OCI-LY1 (cell line): ENCODE results near the gene COA8.

Experiments used
- H2AFZ ChIP-seq: fragments of 200-600 bp; sonication (generic), shearing (Covaris generic); 2 replicates; pipeline ENCODE4 v1.6.0; 2014; ENCODE audit warnings: antibody characterized with exemption, mild to moderate bottlenecking, low read length
- H3F3A ChIP-seq: fragments of 200-600 bp; sonication (generic), shearing (Covaris generic); 2 replicates; pipeline ENCODE4 v1.6.0; 2014; ENCODE audit warnings: mild to moderate bottlenecking, antibody characterized with exemption, low read length, moderate library complexity; ENCODE audit not compliant: insufficient read depth
- H3K27ac ChIP-seq: fragments of 200-600 bp; sonication (generic); 2 replicates; pipeline ENCODE4 v1.5.1; 2014; ENCODE audit warnings: low read length, mixed run types, mild to moderate bottlenecking, low read depth; ENCODE audit not compliant: poor library complexity, severe bottlenecking
- H3K27me3 ChIP-seq: fragments of 200-600 bp; sonication (generic); 2 replicates; pipeline ENCODE4 v1.6.0; 2014; ENCODE audit warnings: antibody characterized with exemption, mild to moderate bottlenecking, low read length, moderate library complexity; ENCODE audit not compliant: insufficient read depth
- H3K36me3 ChIP-seq: fragments of 200-600 bp; sonication (generic); 2 replicates; pipeline ENCODE4 v1.6.1; 2014; ENCODE audit warnings: mild to moderate bottlenecking, antibody characterized with exemption, low read length, moderate library complexity, mixed read lengths; ENCODE audit not compliant: insufficient read depth
- H3K4me1 ChIP-seq: fragments of 200-600 bp; sonication (generic); 2 replicates; pipeline ENCODE4 v1.5.1; 2014; ENCODE audit warnings: mild to moderate bottlenecking, low read length, moderate library complexity; ENCODE audit not compliant: insufficient read depth, severe bottlenecking
- H3K4me2 ChIP-seq: fragments of 200-600 bp; sonication (generic), shearing (Covaris generic); 2 replicates; pipeline ENCODE4 v1.6.1; 2014; ENCODE audit warnings: low read length
- H3K4me3 ChIP-seq: fragments of 200-600 bp; sonication (generic); 2 replicates; pipeline ENCODE4 v1.5.1; 2014; ENCODE audit warnings: low read length, low read depth, mild to moderate bottlenecking, mixed read lengths; ENCODE audit not compliant: poor library complexity, severe bottlenecking
- H3K79me2 ChIP-seq: fragments of 200-600 bp; shearing (Covaris generic); 2 replicates; pipeline ENCODE4 v1.6.1; 2016; ENCODE audit warnings: mixed run types, low read length, mixed read lengths; ENCODE audit not compliant: insufficient read depth
- H3K9ac ChIP-seq: fragments of 200-600 bp; sonication (generic), shearing (Covaris generic); 2 replicates; pipeline ENCODE4 v1.6.1; 2014; ENCODE audit warnings: mild to moderate bottlenecking, low read length, mixed read lengths
- H3K9me2 ChIP-seq: fragments of 200-600 bp; sonication (generic), shearing (Covaris generic); 2 replicates; pipeline ENCODE4 v1.6.1; 2014; ENCODE audit warnings: low read depth, mild to moderate bottlenecking, low read length, mixed read lengths
- H3K9me3 ChIP-seq: fragments of 200-600 bp; shearing (Covaris generic); 2 replicates; pipeline ENCODE4 v1.6.1; 2014; ENCODE audit warnings: low read length, mixed read lengths
- H4K20me1 ChIP-seq: fragments of 200-600 bp; sonication (generic), shearing (Covaris generic); 2 replicates; pipeline ENCODE4 v1.6.0; 2016; ENCODE audit warnings: mild to moderate bottlenecking, low read length; ENCODE audit not compliant: insufficient read depth
- CTCF ChIP-seq: fragments of 200-600 bp; sonication (generic), shearing (Covaris generic); IDR thresholded peaks from 2 replicates; pipeline ENCODE4 v1.5.1; 2017; ENCODE audit warnings: mild to moderate bottlenecking, antibody characterized with exemption, low read length, moderate library complexity, mixed read lengths
- EZH2 ChIP-seq: fragments of 200-600 bp; sonication (generic), shearing (Covaris generic); IDR thresholded peaks from 2 replicates; pipeline ENCODE4 v1.8.0; 2017; ENCODE audit warnings: borderline replicate concordance, mixed run types, mild to moderate bottlenecking, antibody characterized with exemption, low read length, moderate library complexity, mixed read lengths

The COA8 gene

GRCh38 chr14:103581206-103581605, 18.4 kb downstream of the COA8 start:
- H3K9me3 ChIP-seq: no peaks in the 10 kb centered on the region
- H3K27ac ChIP-seq: no peak overlapping the region
- H3K36me3 ChIP-seq: peaks cover 37% of the 10 kb centered on the region
- H2AFZ ChIP-seq: no peak overlapping the region
- H3K4me3 ChIP-seq: no peak overlapping the region
- H3K27me3 ChIP-seq: no peaks in the 10 kb centered on the region
- TF ChIP-seq CTCF (no peak), EZH2 (no peak)
- no peak overlapping the region for H3K9ac ChIP-seq
- H3F3A ChIP-seq: no peaks in the 10 kb centered on the region
- H3K9me2 ChIP-seq: no peaks in the 10 kb centered on the region
- H3K4me2 ChIP-seq: no peak overlapping the region
- H4K20me1 ChIP-seq: no peaks in the 10 kb centered on the region
- no peaks in the 10 kb centered on the region for H3K79me2 ChIP-seq
- H3K4me1 ChIP-seq: no peaks in the 10 kb centered on the region

GRCh38 chr14:103581954-103582703, 19.4 kb downstream of the COA8 start:
- no peaks in the 10 kb centered on the region for H3K9me2 ChIP-seq
- no peaks in the 10 kb centered on the region for H3F3A ChIP-seq
- no peak for TF ChIP-seq EZH2
- no peak for TF ChIP-seq CTCF
- no peak overlapping the region for H3K9ac ChIP-seq
- H3K4me1 ChIP-seq: no peaks in the 10 kb centered on the region
- no peak overlapping the region for H3K4me2 ChIP-seq
- no peak overlapping the region for H3K4me3 ChIP-seq
- H2AFZ ChIP-seq: no peak overlapping the region
- H3K27ac ChIP-seq: no peak overlapping the region
- no peaks in the 10 kb centered on the region for H4K20me1 ChIP-seq
- H3K36me3 ChIP-seq: peaks cover 29% of the 10 kb centered on the region
- H3K9me3 ChIP-seq: no peaks in the 10 kb centered on the region
- no peaks in the 10 kb centered on the region for H3K27me3 ChIP-seq
- H3K79me2 ChIP-seq: no peaks in the 10 kb centered on the region

GRCh38 chr14:103584326-103584915, 21.7 kb downstream of the COA8 start:
- Histone ChIP-seq H3K9me2 (no peaks in the 10 kb centered on the region), H3K9ac (no peak overlapping the region), H2AFZ (no peak overlapping the region), H3K27me3 (no peaks in the 10 kb centered on the region), H3K4me1 (no peaks in the 10 kb centered on the region), H3K4me2 (no peak overlapping the region), H3F3A (no peaks in the 10 kb centered on the region), H3K4me3 (no peak overlapping the region), H3K27ac (no peak overlapping the region), H3K9me3 (no peaks in the 10 kb centered on the region), H3K79me2 (no peaks in the 10 kb centered on the region), H3K36me3 (peaks cover 17% of the 10 kb centered on the region), H4K20me1 (no peaks in the 10 kb centered on the region)
- TF ChIP-seq EZH2 (no peak), CTCF (no peak)
